Measurements from ENCODE around the gene ZFAND2B. TPM values are rescaled to one million over a fixed set of nuclear protein-coding genes. Genes with fewer than 3 reads are reported as not detected.

Gene ZFAND2B
- total RNA-seq, 1 experiment from 2014 or later, result 19.5 TPM

DNA sequence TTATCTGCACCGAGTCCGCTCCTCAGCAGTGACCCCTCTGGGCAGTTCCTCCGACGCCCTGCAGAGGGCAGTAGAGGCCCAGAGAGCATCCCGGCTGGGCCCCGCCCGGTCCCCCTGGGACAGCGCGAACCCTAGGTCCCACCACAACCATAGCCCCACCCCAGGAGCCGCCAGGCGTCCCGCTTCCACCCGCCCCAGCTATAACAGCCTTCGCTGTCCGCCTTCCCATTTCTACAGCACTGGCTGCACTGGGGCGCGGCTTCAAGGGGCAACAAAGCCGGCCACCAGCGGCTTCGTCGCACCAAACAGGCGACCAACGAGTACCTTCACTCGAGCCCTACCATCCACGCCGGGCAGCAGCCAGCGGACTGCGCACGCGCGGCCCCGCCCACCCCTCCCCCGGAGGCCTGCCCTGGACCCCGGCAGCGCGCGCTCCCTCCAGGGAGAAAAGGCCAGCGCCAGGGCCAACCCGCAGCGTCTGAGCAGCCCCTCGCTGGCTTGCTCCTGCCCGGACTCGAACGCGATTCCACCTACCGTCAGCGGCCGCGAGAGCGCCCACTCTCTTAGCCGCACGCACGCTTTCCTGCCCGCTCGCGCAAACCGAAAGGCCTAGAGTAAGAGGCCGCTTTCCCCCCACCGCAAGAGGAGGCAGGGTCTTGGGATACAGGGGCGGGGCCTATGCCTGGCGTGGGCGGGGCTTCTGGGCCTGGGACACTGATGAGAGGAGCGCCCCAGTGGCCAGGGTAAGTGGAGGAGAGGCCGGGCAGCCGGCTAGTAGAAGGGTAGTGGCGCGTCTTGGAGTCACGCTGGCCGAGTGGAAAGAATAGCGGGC is 46.2 kb upstream of the ZFAND2B start, which contains the start of gene NHEJ1 (continued):
- TF ChIP-seq, protein P1, sequence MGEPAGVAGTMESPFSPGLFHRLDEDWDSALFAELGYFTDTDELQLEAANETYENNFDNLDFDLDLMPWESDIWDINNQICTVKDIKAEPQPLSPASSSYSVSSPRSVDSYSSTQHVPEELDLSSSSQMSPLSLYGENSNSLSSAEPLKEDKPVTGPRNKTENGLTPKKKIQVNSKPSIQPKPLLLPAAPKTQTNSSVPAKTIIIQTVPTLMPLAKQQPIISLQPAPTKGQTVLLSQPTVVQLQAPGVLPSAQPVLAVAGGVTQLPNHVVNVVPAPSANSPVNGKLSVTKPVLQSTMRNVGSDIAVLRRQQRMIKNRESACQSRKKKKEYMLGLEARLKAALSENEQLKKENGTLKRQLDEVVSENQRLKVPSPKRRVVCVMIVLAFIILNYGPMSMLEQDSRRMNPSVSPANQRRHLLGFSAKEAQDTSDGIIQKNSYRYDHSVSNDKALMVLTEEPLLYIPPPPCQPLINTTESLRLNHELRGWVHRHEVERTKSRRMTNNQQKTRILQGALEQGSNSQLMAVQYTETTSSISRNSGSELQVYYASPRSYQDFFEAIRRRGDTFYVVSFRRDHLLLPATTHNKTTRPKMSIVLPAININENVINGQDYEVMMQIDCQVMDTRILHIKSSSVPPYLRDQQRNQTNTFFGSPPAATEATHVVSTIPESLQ (CRISPR knock-in tag; IDR thresholded peaks at IDR 0.05), result no peak
- TF ChIP-seq, protein P2, sequence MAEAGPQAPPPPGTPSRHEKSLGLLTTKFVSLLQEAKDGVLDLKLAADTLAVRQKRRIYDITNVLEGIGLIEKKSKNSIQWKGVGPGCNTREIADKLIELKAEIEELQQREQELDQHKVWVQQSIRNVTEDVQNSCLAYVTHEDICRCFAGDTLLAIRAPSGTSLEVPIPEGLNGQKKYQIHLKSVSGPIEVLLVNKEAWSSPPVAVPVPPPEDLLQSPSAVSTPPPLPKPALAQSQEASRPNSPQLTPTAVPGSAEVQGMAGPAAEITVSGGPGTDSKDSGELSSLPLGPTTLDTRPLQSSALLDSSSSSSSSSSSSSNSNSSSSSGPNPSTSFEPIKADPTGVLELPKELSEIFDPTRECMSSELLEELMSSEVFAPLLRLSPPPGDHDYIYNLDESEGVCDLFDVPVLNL (CRISPR knock-in tag; IDR thresholded peaks at IDR 0.05; ENCODE audit: borderline replicate concordance, low read depth), result no peak
- TF ChIP-seq ZNF121 (CRISPR knock-in tag; IDR thresholded peaks at IDR 0.05), result 0 out of 2 replicates have a peak, but pooled peaks have one; percentile 2
- TF ChIP-seq ATF1 (CRISPR knock-in tag; IDR thresholded peaks at IDR 0.05), result 0 out of 2 replicates have a peak, but pooled peaks have one; percentile 49
- TF ChIP-seq TEAD1 (CRISPR knock-in tag; IDR thresholded peaks at IDR 0.05), result no peak; the same call in 1 of the 2 replicates
- TF ChIP-seq ZNF423 (CRISPR knock-in tag; IDR thresholded peaks at IDR 0.05), result no peak
- TF ChIP-seq, protein P3, sequence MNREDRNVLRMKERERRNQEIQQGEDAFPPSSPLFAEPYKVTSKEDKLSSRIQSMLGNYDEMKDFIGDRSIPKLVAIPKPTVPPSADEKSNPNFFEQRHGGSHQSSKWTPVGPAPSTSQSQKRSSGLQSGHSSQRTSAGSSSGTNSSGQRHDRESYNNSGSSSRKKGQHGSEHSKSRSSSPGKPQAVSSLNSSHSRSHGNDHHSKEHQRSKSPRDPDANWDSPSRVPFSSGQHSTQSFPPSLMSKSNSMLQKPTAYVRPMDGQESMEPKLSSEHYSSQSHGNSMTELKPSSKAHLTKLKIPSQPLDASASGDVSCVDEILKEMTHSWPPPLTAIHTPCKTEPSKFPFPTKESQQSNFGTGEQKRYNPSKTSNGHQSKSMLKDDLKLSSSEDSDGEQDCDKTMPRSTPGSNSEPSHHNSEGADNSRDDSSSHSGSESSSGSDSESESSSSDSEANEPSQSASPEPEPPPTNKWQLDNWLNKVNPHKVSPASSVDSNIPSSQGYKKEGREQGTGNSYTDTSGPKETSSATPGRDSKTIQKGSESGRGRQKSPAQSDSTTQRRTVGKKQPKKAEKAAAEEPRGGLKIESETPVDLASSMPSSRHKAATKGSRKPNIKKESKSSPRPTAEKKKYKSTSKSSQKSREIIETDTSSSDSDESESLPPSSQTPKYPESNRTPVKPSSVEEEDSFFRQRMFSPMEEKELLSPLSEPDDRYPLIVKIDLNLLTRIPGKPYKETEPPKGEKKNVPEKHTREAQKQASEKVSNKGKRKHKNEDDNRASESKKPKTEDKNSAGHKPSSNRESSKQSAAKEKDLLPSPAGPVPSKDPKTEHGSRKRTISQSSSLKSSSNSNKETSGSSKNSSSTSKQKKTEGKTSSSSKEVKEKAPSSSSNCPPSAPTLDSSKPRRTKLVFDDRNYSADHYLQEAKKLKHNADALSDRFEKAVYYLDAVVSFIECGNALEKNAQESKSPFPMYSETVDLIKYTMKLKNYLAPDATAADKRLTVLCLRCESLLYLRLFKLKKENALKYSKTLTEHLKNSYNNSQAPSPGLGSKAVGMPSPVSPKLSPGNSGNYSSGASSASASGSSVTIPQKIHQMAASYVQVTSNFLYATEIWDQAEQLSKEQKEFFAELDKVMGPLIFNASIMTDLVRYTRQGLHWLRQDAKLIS (CRISPR knock-in tag; IDR thresholded peaks at IDR 0.05; ENCODE audit: borderline replicate concordance), result no peak
- TF ChIP-seq, protein P4, sequence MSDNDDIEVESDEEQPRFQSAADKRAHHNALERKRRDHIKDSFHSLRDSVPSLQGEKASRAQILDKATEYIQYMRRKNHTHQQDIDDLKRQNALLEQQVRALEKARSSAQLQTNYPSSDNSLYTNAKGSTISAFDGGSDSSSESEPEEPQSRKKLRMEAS (CRISPR knock-in tag; IDR thresholded peaks at IDR 0.05), result no peak
- TF ChIP-seq OVOL2 (CRISPR knock-in tag; IDR thresholded peaks at IDR 0.05; ENCODE audit: borderline replicate concordance), result no peak
- no peak for TF ChIP-seq SMAD4 (CRISPR knock-in tag; IDR thresholded peaks at IDR 0.05)
- TF ChIP-seq, protein P5, sequence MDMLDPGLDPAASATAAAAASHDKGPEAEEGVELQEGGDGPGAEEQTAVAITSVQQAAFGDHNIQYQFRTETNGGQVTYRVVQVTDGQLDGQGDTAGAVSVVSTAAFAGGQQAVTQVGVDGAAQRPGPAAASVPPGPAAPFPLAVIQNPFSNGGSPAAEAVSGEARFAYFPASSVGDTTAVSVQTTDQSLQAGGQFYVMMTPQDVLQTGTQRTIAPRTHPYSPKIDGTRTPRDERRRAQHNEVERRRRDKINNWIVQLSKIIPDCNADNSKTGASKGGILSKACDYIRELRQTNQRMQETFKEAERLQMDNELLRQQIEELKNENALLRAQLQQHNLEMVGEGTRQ (CRISPR knock-in tag; IDR thresholded peaks at IDR 0.05), result no peak
- TF ChIP-seq, protein P6, sequence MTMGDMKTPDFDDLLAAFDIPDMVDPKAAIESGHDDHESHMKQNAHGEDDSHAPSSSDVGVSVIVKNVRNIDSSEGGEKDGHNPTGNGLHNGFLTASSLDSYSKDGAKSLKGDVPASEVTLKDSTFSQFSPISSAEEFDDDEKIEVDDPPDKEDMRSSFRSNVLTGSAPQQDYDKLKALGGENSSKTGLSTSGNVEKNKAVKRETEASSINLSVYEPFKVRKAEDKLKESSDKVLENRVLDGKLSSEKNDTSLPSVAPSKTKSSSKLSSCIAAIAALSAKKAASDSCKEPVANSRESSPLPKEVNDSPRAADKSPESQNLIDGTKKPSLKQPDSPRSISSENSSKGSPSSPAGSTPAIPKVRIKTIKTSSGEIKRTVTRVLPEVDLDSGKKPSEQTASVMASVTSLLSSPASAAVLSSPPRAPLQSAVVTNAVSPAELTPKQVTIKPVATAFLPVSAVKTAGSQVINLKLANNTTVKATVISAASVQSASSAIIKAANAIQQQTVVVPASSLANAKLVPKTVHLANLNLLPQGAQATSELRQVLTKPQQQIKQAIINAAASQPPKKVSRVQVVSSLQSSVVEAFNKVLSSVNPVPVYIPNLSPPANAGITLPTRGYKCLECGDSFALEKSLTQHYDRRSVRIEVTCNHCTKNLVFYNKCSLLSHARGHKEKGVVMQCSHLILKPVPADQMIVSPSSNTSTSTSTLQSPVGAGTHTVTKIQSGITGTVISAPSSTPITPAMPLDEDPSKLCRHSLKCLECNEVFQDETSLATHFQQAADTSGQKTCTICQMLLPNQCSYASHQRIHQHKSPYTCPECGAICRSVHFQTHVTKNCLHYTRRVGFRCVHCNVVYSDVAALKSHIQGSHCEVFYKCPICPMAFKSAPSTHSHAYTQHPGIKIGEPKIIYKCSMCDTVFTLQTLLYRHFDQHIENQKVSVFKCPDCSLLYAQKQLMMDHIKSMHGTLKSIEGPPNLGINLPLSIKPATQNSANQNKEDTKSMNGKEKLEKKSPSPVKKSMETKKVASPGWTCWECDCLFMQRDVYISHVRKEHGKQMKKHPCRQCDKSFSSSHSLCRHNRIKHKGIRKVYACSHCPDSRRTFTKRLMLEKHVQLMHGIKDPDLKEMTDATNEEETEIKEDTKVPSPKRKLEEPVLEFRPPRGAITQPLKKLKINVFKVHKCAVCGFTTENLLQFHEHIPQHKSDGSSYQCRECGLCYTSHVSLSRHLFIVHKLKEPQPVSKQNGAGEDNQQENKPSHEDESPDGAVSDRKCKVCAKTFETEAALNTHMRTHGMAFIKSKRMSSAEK (CRISPR knock-in tag; IDR thresholded peaks at IDR 0.05; ENCODE audit: borderline replicate concordance), result no peak
- TF ChIP-seq, protein P7, sequence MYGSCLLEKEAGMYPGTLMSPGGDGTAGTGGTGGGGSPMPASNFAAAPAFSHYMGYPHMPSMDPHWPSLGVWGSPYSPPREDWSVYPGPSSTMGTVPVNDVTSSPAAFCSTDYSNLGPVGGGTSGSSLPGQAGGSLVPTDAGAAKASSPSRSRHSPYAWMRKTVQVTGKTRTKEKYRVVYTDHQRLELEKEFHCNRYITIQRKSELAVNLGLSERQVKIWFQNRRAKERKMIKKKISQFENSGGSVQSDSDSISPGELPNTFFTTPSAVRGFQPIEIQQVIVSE (CRISPR knock-in tag; IDR thresholded peaks at IDR 0.05; ENCODE audit: borderline replicate concordance), result no peak
- TF ChIP-seq NR2C2 (CRISPR knock-in tag; IDR thresholded peaks at IDR 0.05), result no peak
